ENCODE data around the gene RAB27A.
A peak's percentile ranks its signal among the peaks of the same experiment; 100 is the strongest.

Gene RAB27A

DNA sequence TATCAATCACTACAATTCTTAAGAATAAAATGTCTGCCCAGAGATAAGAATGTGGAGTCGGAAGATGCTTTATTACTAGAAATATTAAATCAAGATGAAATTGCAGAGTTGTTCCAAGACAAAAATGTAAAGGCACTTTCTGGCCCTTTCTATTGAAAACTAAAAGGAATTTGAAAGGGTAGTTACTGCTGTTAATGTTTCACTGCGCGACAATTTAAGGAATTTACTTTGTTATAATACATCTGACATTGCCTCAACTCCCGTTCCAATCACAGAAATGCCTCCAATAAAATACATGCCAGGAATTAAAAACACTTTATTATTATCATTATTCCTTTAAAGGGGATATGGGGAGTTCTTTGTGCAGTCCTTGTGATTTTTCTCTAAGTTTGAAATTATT is 119.3 kb downstream of the RAB27A start:
- no peak overlapping the region for H3K4me3 ChIP-seq (ENCODE audit: low read depth, low read length)
- TF ChIP-seq, protein P1, sequence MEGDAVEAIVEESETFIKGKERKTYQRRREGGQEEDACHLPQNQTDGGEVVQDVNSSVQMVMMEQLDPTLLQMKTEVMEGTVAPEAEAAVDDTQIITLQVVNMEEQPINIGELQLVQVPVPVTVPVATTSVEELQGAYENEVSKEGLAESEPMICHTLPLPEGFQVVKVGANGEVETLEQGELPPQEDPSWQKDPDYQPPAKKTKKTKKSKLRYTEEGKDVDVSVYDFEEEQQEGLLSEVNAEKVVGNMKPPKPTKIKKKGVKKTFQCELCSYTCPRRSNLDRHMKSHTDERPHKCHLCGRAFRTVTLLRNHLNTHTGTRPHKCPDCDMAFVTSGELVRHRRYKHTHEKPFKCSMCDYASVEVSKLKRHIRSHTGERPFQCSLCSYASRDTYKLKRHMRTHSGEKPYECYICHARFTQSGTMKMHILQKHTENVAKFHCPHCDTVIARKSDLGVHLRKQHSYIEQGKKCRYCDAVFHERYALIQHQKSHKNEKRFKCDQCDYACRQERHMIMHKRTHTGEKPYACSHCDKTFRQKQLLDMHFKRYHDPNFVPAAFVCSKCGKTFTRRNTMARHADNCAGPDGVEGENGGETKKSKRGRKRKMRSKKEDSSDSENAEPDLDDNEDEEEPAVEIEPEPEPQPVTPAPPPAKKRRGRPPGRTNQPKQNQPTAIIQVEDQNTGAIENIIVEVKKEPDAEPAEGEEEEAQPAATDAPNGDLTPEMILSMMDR (IDR thresholded peaks at IDR 0.05; ENCODE audit: borderline replicate concordance, insufficient read depth, low read depth, low read length): no peak

DNA sequence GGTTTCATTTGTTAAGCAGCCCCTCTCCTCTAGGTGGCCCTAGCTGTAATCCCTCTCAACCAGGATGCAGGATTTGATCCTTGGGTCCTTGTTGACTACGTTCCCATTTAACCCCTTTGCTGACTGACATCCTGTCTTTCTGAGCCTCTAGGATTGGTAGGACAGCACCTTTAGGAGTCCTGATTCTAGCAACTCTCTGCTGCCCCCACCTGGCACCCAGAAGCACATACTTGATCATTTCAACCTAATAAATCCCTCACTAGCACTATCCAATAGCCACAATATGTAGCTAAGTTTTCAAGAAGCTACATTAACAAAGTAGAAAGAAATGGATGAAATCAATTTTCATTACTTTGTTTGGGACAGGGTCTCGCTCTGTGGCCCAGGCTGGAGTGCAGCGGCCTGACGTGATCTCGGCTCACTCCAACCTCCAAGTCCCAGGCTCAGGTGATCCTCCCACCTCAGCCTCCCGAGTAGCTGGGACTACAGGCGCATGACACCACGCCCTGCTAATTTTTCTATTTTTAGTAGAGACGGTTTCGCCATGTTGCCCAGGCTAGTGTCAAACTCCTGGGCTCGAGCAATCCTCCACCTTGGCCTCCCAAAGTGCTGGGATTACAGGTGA is 121.2 kb downstream of the RAB27A start:
- H3K4me3 ChIP-seq (ENCODE audit: low read depth, low read length): no peak overlapping the region
- TF ChIP-seq, protein P1 (IDR thresholded peaks at IDR 0.05; ENCODE audit: borderline replicate concordance, insufficient read depth, low read depth, low read length): peak; percentile 77

DNA sequence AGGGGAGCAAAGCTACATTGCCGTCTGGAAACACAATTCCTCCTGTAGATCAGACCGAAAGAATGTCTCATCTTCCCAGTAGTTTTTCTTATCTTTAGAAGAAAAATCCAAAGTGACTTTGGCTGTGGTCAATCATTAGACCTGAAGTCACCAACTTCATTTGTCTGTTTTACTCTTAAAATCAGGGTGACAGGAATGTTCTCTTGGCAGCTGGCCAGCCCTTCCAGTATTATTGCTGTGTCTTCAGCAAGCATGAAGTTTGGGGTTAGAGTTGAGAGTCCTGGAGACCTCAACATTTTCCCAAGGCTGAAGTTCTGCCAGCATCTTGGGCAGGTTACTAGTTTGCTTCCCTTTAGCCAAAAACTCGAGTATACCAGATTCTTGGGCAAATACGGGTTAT is 125.3 kb downstream of the RAB27A start:
- TF ChIP-seq, protein P1 (IDR thresholded peaks at IDR 0.05; ENCODE audit: borderline replicate concordance, insufficient read depth, low read depth, low read length): no peak
- no peak overlapping the region for H3K4me3 ChIP-seq (ENCODE audit: low read depth, low read length)
